Central memory CD8-positive, alpha-beta T cell (primary cell): ENCODE measurements around the gene CACNA2D4.

Source experiments
- ATAC-seq: fragments of 150-1000 bp; cut with Tn5 transposase; replicated peaks from 2 replicates; pipeline ENCODE4 v1.10.0; 2022; ENCODE audit warnings: mild to moderate bottlenecking, moderate FRiP score, moderate number of reproducible peaks; ENCODE audit not compliant: poor library complexity, severe bottlenecking; ENCODE audit errors: extremely low read depth
- DNase-seq, 2 donors: peaks; one replicate each; pipeline ENCODE4 v3.0.0; 2021; ENCODE audit warnings: low spot score in 2 of 2
- H3K27ac Mint-ChIP-seq: one replicate; pipeline ENCODE4 v1.8.0; 2022; ENCODE audit warnings: low read depth, mild to moderate bottlenecking, moderate library complexity, mixed read lengths
- H3K27me3 Mint-ChIP-seq: one replicate; pipeline ENCODE4 v1.8.0; 2022; ENCODE audit warnings: mixed read lengths
- H3K36me3 Mint-ChIP-seq: one replicate; pipeline ENCODE4 v1.8.0; 2022; ENCODE audit warnings: mild to moderate bottlenecking, moderate library complexity, mixed read lengths; ENCODE audit not compliant: insufficient read depth
- H3K4me1 Mint-ChIP-seq: one replicate; pipeline ENCODE4 v1.8.0; 2022; ENCODE audit warnings: mixed read lengths
- H3K4me3 Mint-ChIP-seq: one replicate; pipeline ENCODE4 v1.8.0; 2022; ENCODE audit warnings: mild to moderate bottlenecking, moderate library complexity, mixed read lengths
- H3K9me3 Mint-ChIP-seq: one replicate; pipeline ENCODE4 v1.8.0; 2022; ENCODE audit warnings: mixed read lengths

The CACNA2D4 gene

DNA sequence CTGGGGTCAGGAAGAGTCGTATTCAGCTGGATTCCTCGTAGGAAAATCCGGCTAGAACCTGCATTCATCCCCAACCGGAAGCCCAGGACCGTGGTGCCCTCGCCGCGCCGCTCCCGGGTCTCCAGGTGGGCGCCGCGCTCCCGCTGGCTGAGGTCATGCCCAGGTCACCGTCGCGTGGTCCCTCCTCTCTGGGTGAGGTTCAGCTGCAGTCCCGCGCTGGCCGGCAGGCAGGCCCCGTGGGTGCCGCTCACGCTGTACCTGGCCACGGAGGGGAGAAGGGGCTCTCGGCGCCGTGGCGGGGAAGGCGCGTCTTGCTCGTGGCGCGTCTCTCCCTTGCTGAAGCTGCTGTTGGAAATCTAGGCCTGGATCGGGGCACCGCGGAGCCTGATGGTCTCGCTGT lies 53.6 kb downstream of the CACNA2D4 start:
- ATAC-seq, result no peak
- Mint-ChIP-seq H3K27me3 (peaks cover 45% of the 10 kb centered on the region), H3K9me3 (no peaks in the 10 kb centered on the region), H3K27ac (no peak overlapping the region), H3K4me1 (no peaks in the 10 kb centered on the region), H3K4me3 (no peak overlapping the region), H3K36me3 (no peaks in the 10 kb centered on the region)
- no peak for DNase-seq

DNA sequence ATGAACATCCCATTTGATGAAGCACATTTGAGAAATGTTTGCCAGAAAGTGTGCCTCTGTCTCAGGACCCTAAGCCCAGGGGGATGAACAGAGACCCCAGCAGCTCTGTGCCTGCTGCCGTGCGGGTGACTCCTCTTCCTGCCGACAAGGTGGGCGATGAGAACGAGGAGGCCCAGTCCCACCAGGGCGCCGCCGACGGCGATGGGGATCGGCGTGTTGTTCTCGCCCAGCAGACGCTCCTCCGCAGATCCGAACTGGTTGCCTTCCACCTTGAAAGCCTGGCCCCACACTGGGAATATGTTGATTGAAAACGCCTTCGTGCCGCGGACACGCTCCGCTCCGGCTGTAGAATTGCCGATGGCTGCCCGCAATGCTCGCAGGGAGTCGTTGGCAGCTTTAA lies 54.0 kb downstream of the CACNA2D4 start:
- Mint-ChIP-seq H3K9me3 (no peaks in the 10 kb centered on the region), H3K4me3 (no peak overlapping the region), H3K27me3 (peaks cover 41% of the 10 kb centered on the region), H3K27ac (no peak overlapping the region), H3K36me3 (no peaks in the 10 kb centered on the region), H3K4me1 (no peaks in the 10 kb centered on the region)
- ATAC-seq (no peak), DNase-seq (no peak)

DNA sequence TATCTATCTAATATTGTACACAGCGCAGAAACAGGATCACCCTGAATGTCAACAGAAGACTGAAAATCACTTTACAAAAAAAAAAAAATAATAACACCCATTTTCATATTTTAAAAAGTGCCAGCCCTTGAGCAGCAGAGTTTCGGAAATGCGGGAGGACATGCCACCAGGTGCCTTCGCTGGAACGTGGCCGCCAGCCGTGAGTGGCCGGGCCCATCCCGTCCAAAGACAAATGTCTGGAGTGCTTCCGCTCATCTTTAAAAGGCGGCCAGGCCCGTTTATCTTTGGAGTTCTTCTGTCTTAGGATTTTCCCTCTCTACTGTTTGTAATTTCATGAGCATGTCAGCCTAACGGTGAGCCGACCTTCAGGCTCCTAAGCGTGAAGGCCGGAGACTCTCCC lies 54.6 kb downstream of the CACNA2D4 start:
- Mint-ChIP-seq H3K4me1 (no peaks in the 10 kb centered on the region), H3K4me3 (no peak overlapping the region), H3K9me3 (no peaks in the 10 kb centered on the region), H3K36me3 (no peaks in the 10 kb centered on the region), H3K27ac (no peak overlapping the region), H3K27me3 (peaks cover 35% of the 10 kb centered on the region)
- ATAC-seq, result no peak
- DNase-seq, result no peak

- peaks cover 26% of the 10 kb centered on the region for H3K27me3 Mint-ChIP-seq
- H3K9me3 Mint-ChIP-seq, result no peaks in the 10 kb centered on the region
- no peaks in the 10 kb centered on the region for H3K4me1 Mint-ChIP-seq
- H3K4me3 Mint-ChIP-seq, result no peak overlapping the region
- ATAC-seq (no peak), DNase-seq (no peak)
- H3K36me3 Mint-ChIP-seq, result no peaks in the 10 kb centered on the region
- H3K27ac Mint-ChIP-seq, result no peak overlapping the region
Measured at GRCh38 chr12:1862973-1863372, 55.5 kb downstream of the CACNA2D4 start.

DNA sequence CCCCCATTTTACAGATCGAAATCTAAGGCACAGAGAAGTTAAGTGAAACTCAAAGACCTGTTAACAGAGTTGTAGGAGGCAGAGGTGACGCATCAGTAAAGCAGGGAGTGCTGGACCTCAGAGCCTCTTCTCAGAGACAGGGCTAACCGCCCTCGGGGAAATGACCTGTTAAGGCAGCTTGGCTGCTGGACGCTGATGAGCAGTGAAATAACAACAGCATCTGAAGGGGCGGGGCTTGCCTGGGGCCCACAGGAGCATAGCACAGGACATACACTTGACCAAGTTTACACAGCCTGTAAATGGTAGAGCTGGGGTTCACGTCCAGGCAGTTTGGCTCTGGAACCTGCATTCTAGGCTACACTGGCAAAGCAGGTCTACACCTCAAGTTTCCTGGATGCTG lies 58.8 kb downstream of the CACNA2D4 start:
- H3K4me3 Mint-ChIP-seq, result no peak overlapping the region
- no peak for ATAC-seq
- no peak for DNase-seq
- peaks cover 3% of the 10 kb centered on the region for H3K36me3 Mint-ChIP-seq
- no peaks in the 10 kb centered on the region for H3K9me3 Mint-ChIP-seq
- H3K27ac Mint-ChIP-seq, result no peak overlapping the region
- peaks cover 10% of the 10 kb centered on the region for H3K27me3 Mint-ChIP-seq
- no peaks in the 10 kb centered on the region for H3K4me1 Mint-ChIP-seq

DNA sequence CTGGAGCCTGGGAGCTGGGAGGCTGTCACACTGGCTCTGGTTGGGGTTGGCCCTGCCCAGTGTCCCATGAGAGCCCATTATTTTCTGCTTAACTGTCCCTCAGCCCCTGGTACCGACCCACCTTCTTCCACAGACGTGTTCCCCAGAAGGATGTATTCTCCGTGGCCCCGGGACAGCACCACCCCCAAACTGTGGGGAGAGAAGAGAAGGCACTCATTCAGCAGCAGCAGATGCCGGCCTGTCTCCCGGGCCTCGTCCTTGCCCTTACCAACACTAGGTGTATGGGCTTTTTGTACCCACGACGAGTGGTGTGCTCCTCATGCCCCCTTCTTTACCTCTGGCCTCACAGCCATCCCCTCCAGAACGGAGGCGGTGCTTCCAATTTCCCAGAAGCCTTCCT lies 60.0 kb downstream of the CACNA2D4 start:
- Mint-ChIP-seq H3K9me3 (no peaks in the 10 kb centered on the region), H3K27ac (no peak overlapping the region), H3K4me1 (no peaks in the 10 kb centered on the region), H3K27me3 (peaks cover 10% of the 10 kb centered on the region), H3K36me3 (peaks cover 3% of the 10 kb centered on the region), H3K4me3 (no peak overlapping the region)
- ATAC-seq (no peak), DNase-seq (no peak)

GRCh38 chr12:1857821-1858220 lies 60.6 kb downstream of the CACNA2D4 start:
- Mint-ChIP-seq H3K9me3 (no peaks in the 10 kb centered on the region), H3K4me1 (no peaks in the 10 kb centered on the region), H3K36me3 (peaks cover 3% of the 10 kb centered on the region), H3K27ac (no peak overlapping the region), H3K27me3 (peaks cover 10% of the 10 kb centered on the region), H3K4me3 (no peak overlapping the region)
- no peak for DNase-seq
- no peak for ATAC-seq

GRCh38 chr12:1857086-1857485 lies 61.4 kb downstream of the CACNA2D4 start:
- Mint-ChIP-seq H3K27ac (peak overlapping the region; percentile 3), H3K4me3 (no peak overlapping the region), H3K27me3 (peaks cover 10% of the 10 kb centered on the region), H3K9me3 (no peaks in the 10 kb centered on the region), H3K4me1 (no peaks in the 10 kb centered on the region), H3K36me3 (peaks cover 3% of the 10 kb centered on the region)
- ATAC-seq (no peak), DNase-seq (no peak)

DNA sequence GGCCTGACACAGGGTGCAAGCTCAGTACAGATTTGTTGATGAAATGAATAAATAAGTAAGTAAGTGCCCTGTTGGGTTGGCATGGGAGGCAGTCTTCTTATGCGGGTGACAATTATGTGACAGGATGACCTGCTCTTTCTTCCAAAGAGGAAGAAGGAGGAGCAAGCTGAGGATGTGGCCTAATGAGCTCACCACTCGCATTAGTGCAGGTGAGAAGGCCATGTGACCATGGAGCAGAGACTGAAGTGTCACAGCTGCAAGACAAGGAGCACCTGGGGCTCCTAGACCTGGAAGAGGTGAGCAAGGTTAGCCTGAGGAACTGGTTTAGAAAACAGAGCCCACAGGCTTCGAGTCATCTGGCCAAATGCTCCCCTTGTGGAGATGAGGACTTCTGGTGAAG lies 63.2 kb downstream of the CACNA2D4 start:
- Mint-ChIP-seq H3K27ac (no peak overlapping the region), H3K4me1 (no peaks in the 10 kb centered on the region), H3K27me3 (peaks cover 2% of the 10 kb centered on the region), H3K4me3 (no peak overlapping the region), H3K9me3 (no peaks in the 10 kb centered on the region), H3K36me3 (peaks cover 3% of the 10 kb centered on the region)
- DNase-seq (no peak), ATAC-seq (no peak)

DNA sequence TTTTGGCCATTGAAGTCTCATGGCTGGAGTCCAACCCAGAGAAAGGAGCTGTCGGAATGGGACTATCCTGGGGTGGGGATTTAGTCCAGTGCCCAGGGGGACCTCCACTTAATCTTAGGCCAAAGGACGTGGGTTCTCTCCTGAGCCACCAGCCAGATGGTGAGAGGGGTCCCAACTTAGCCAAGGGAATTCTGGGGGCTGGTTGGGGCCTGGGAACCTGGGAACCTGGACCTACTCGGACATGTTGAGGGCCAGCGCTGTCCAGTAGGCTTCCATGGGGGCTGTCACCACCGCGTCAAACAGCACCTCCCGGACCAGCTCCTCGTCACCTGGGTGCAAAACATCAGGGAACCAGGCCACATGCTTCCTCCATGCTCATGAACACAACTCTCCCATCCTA lies 64.7 kb downstream of the CACNA2D4 start:
- Mint-ChIP-seq H3K27ac (no peak overlapping the region), H3K4me3 (no peak overlapping the region), H3K4me1 (no peaks in the 10 kb centered on the region), H3K9me3 (no peaks in the 10 kb centered on the region), H3K36me3 (peaks cover 3% of the 10 kb centered on the region), H3K27me3 (no peaks in the 10 kb centered on the region)
- ATAC-seq (no peak), DNase-seq (no peak)

GRCh38 chr12:1852076-1852475 lies 66.4 kb downstream of the CACNA2D4 start:
- H3K9me3 Mint-ChIP-seq, result no peaks in the 10 kb centered on the region
- peaks cover 2% of the 10 kb centered on the region for H3K27me3 Mint-ChIP-seq
- ATAC-seq (no peak), DNase-seq (no peak)
- no peak overlapping the region for H3K4me3 Mint-ChIP-seq
- no peaks in the 10 kb centered on the region for H3K4me1 Mint-ChIP-seq
- H3K27ac Mint-ChIP-seq, result no peak overlapping the region
- peaks cover 3% of the 10 kb centered on the region for H3K36me3 Mint-ChIP-seq

DNA sequence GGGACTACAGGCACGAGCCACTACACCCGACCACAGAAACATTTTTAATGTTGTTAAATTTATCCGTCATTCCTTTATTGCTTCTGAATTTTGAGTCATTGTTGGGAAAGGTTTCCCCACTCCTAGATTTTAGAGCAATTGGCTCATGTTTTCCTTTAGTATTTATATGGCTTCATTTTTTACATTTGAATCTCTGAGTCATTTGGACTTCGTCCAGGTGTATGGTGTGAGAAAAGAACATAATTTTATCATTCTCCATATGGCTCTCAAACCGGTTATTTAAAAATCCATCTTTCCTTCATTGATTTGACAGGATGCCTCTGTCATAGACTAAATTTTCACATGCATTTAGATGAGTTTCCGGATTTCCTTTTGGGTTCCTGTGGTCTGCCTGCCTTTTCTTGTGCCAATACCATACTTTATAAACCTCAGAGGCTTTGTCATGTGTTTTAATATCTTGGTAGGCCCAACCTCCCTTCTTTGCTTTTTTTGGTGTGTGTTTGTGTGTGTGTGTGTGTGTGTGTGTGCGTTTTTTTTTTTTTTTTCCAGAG lies 67.2 kb downstream of the CACNA2D4 start:
- Mint-ChIP-seq H3K27me3 (peaks cover 11% of the 10 kb centered on the region), H3K4me1 (no peaks in the 10 kb centered on the region), H3K36me3 (no peaks in the 10 kb centered on the region), H3K4me3 (no peak overlapping the region), H3K27ac (no peak overlapping the region), H3K9me3 (no peaks in the 10 kb centered on the region)
- DNase-seq (no peak), ATAC-seq (no peak)

DNA sequence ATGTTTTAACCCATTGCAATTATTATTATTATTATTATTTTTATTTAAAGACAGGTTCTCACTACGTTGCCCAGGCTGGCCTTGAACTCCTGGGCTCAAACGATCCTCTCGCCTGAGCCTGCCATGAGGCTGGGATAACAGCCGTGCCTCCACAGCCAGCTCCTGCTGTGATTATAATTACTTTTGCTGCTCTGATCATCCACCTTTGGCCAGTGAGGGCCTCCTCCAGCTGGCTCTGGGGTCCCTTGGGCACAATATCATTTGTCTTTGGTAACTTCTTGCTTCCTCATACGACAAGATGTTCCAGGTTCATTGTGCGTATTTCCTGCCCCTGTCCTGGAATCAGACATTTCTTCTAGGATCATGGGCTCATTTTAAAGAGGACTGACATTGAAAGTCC lies 69.7 kb downstream of the CACNA2D4 start:
- Mint-ChIP-seq H3K27me3 (peaks cover 32% of the 10 kb centered on the region), H3K9me3 (no peaks in the 10 kb centered on the region), H3K4me3 (no peak overlapping the region), H3K27ac (no peak overlapping the region), H3K4me1 (no peaks in the 10 kb centered on the region), H3K36me3 (no peaks in the 10 kb centered on the region)
- DNase-seq (no peak), ATAC-seq (no peak)

GRCh38 chr12:1848146-1848545 lies 70.3 kb downstream of the CACNA2D4 start:
- Mint-ChIP-seq H3K27ac (no peak overlapping the region), H3K4me1 (no peaks in the 10 kb centered on the region), H3K4me3 (no peak overlapping the region), H3K27me3 (peaks cover 38% of the 10 kb centered on the region), H3K36me3 (no peaks in the 10 kb centered on the region), H3K9me3 (no peaks in the 10 kb centered on the region)
- DNase-seq (no peak), ATAC-seq (no peak)
